HG03196 (cell line): Measurements from ENCODE around the gene PLCXD1.
"Not testable (repeated sequence)": the region's sequence is repeated elsewhere in the genome, so short reads cannot be mapped to it uniquely, and the experiment has no call there.

Source experiments
- ATAC-seq: cut with Tn5 transposase; IDR thresholded peaks from one replicate; pipeline ENCODE4 v1.9.1; 2021; ENCODE audit not compliant: unreplicated experiment

PLCXD1 gene

DNA sequence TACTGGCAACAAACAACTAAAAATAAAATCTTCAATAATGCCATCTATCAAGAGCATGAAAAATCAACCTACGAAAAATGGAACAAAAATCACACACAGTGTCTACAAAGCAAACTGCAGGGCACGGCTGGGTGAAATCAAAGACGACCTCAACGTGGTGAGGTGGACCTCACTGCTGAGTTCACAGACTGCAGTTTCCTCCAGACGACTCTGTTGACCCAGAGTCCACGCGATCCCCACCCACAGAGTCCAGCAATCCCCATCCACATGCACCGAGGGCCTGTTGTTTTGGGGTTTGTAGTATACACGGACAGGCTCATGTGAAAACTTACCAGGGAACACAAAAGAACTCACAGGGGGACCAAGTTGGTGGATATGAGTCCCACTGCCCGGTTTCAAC lies 68.5 kb downstream of the PLCXD1 start:
- no peak for ATAC-seq

DNA sequence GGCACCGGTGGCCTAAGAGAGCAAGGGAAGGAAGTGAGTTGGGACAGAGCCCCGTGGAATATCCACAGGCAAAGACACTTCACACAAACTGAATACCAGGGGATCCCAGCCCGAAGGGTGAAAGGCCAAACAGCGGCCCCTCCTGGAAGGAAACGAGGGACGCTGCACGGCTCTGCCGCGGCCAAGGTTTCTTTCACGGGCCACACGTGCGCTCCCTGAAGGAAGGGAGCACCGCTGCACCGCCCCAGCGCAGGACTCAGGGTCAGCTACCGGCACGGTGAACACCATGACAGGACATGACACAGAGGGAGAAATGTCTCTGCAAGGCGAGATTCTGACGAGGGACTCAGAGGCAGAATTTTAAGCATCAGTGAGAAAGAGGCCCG lies 69.0 kb downstream of the PLCXD1 start:
- no peak for ATAC-seq

DNA sequence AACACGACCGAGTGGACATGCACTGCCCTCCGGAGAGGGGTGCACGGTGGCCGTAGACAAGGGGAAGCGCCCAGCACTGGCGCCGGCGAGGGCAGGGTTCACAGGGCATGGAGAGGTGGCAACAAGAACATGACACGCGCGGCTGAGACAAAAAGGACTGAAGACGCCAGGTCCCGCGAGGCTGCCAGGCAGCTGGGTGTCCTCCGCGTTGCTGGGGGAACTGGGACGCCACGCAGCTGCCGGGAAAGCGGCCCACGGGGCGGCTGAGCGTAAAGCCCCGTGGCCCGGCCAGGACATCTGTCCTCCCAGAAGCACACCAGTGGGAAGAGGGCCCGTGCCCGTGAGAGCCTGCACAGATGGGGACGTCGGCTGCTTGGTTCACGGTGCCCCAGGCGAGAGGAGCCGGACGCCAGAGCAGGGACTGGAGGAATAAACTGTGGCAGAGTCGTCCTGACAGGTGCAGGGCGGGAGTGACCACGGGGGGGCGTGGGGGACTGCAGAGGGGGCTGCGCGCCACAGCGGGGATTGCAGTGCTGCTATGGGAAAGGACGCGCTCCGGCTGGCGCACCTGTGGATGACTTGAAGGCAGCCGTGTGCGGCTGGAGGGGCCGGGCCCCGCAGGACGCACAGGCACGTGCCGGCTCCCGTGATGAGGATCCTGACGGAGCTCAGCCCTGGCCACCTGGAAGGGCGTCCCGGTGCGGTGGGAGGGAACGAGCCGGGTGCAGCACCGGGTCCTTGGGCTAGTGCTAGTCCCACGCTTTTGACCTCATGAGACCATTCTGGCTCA lies 69.5 kb downstream of the PLCXD1 start:
- no peak for ATAC-seq

DNA sequence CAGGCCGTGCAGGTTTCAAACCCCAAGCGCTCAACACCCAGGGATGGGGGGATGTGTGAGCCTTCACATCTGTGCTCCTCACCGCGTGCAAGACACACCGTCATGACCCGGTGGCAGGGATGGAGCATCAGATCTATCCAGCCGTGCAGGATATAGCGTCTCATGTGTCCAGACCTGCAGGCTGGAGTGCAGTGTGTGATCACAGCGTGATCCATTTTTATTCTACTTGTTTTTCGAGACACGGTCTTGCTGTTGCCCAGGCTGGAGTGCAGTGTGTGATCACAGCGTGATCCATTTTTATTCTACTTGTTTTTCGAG lies 70.1 kb downstream of the PLCXD1 start:
- ATAC-seq = not testable (repeated sequence)

DNA sequence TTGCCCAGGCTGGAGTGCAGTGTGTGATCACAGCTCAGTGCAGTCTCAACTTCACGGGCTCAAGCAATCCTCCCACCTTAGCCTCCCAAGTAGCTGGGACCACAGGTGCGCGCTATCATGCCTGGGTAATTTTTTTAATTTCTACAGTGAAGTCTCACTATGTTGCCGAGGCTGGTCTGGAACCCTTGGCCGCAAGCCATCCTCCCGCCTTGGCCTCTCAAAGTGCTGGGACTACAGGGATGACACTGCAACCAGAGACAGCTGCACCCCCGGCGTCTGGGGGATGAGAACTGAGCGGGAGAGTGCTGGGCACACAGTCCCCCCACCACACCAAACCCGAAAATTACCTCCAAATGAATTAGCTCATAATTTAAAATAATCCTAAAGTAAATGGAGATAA lies 70.6 kb downstream of the PLCXD1 start:
- ATAC-seq = no peak

DNA sequence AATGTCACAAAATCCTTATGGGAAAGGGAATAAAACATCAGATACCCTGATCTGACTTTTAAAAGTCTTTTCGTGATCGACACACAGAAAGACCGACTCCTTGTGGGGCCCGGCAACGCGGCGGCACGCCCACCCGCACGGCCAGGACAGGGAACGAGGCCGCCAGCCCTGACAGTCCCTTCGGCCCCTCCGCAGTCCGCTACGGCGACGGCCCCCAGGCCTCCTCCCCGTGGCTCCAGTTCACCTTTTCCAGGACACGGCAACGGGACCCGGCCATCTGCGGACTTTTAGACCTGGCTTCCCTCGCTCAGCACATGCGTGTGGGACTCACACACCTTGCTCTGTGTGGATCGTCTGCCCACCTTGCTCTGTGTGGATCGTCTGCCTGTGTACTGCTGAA lies 71.0 kb downstream of the PLCXD1 start:
- no peak for ATAC-seq

DNA sequence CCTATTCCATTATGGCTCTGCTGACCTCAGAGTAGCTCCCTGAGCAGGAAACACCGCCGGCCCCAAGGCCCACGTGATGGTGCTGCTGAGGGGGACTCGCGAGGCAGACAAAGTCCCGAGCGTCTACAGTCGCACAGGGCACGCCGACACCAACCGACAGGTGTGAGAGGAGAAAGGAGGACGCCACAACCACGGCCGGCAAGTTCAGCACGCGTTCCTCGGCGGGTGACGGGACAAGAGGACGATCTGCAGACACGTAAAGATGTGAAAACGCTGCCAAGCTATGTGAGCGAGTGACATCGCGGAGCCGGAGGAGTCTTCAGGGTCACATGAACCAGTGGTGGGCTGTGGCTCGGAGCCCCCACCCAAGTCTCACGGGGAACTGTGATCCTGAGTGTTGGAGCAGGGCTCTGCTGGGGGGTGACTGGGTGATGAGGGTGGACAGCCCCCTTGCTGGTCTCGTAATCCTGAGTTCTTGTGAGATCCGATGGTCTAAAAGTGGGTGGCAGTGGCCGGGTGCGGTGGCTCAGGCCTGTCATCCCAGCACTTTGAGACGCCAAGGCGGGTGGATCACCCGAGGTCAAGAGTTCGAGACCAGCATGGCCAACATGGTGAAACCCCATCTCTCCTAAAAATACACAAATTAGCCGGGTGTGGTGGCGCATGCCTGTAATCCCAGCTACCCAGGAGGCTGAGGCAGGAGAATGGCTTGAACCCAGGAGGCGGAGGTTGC lies 71.6 kb downstream of the PLCXD1 start:
- no peak for ATAC-seq
